Activated CD4-positive, alpha-beta T cell treated with anti-CD3 and anti-CD28 coated beads for 36 hours (primary cell): ENCODE data around the gene SLF1. TPM values are rescaled to one million over a fixed set of nuclear protein-coding genes. Genes with fewer than 3 reads are reported as not detected.

Source experiments
- ATAC-seq: fragments of 200-7000 bp; cut with Tn5 transposase; one replicate; pipeline ENCODE4 v1.10.0; 2021; ENCODE audit warnings: mild to moderate bottlenecking, moderate library complexity
- CTCF ChIA-PET: fragments of 350-600 bp; sonication (Branson Sonifier 250); formaldehyde crosslinking; loops from one replicate; lab custom pipeline; 2021; ENCODE audit warnings: antibody characterized with exemption; lab: Charles Lee
- POLR2A ChIA-PET: fragments of 350-600 bp; sonication (Branson Sonifier 250); formaldehyde crosslinking; loops from one replicate; lab custom pipeline; 2021; ENCODE audit warnings: antibody characterized with exemption, inconsistent platforms; lab: Charles Lee
- DNase-seq: peaks from one replicate; pipeline ENCODE4 v3.0.0-alpha.2; 2020
- H3K27ac Mint-ChIP-seq: one replicate; pipeline ENCODE4 v1.8.0; 2021; ENCODE audit warnings: mixed read lengths
- H3K27me3 Mint-ChIP-seq: one replicate; pipeline ENCODE4 v1.8.0; 2021; ENCODE audit warnings: mixed read lengths
- H3K36me3 Mint-ChIP-seq: one replicate; pipeline ENCODE4 v1.8.0; 2021; ENCODE audit warnings: low read depth, mixed read lengths
- H3K4me1 Mint-ChIP-seq: one replicate; pipeline ENCODE4 v1.8.0; 2021; ENCODE audit warnings: mixed read lengths
- H3K4me3 Mint-ChIP-seq: one replicate; pipeline ENCODE4 v1.8.0; 2021; ENCODE audit warnings: mild to moderate bottlenecking, moderate library complexity, mixed read lengths
- H3K9me3 Mint-ChIP-seq: one replicate; pipeline ENCODE4 v1.8.0; 2021; ENCODE audit warnings: low read depth, mixed read lengths
- intact Hi-C, 2 experiments: fragments of 100-400 bp; cut with DNase I in 1 of 2; cut with micrococcal nuclease in 1 of 2; formaldehyde crosslinking; loops; one replicate each; pipeline versions ENCODE4 v1.14.2 to v1.15.1; 2022 to 2024; cut with DNase I, micrococcal nuclease
- total RNA-seq, 2 experiments: library from RNA; stranded (reverse); gene quantifications; one replicate each; pipeline ENCODE4 v1.2.3, GENCODE V29; 2021

SLF1 gene
- total RNA-seq, 2 experiments from 2014 or later = 13.3 to 13.6 TPM

- peaks cover 36% of the 10 kb centered on the region for H3K4me1 Mint-ChIP-seq
- ChIA-PET CTCF (no interaction called here), POLR2A (no interaction called here)
- no peaks in the 10 kb centered on the region for H3K9me3 Mint-ChIP-seq
- H3K27ac Mint-ChIP-seq = no peak overlapping the region
- H3K27me3 Mint-ChIP-seq = no peaks in the 10 kb centered on the region
- no peak for ATAC-seq
- peak overlapping the region; percentile 84 for H3K4me3 Mint-ChIP-seq
- H3K36me3 Mint-ChIP-seq = peaks cover 1% of the 10 kb centered on the region
- intact Hi-C loops = no loop called here
- DNase-seq = no peak
Observed at GRCh38 chr5:94620256-94620655, 1.8 kb downstream of the SLF1 start.

GRCh38 chr5:94621763-94622162 lies 3.3 kb downstream of the SLF1 start:
- Mint-ChIP-seq H3K9me3 (no peaks in the 10 kb centered on the region), H3K36me3 (peaks cover 1% of the 10 kb centered on the region), H3K27ac (no peak overlapping the region), H3K27me3 (no peaks in the 10 kb centered on the region), H3K4me1 (peaks cover 36% of the 10 kb centered on the region), H3K4me3 (no peak overlapping the region)
- ChIA-PET POLR2A (no interaction called here), CTCF (no interaction called here)
- DNase-seq (no peak), ATAC-seq (no peak)
- intact Hi-C loops = no loop called here

GRCh38 chr5:94623011-94623410 lies 4.5 kb downstream of the SLF1 start:
- Mint-ChIP-seq H3K4me3 (no peak overlapping the region), H3K27me3 (no peaks in the 10 kb centered on the region), H3K9me3 (no peaks in the 10 kb centered on the region), H3K4me1 (peaks cover 28% of the 10 kb centered on the region), H3K36me3 (peaks cover 1% of the 10 kb centered on the region), H3K27ac (no peak overlapping the region)
- DNase-seq = no peak
- no peak for ATAC-seq
- intact Hi-C loops = no loop called here
- ChIA-PET POLR2A (no interaction called here), CTCF (interaction anchor here (0.9 kb wide), 1 partner anchor 114 kb away, joined by 3 read pairs; no protein-coding TSS in a partner anchor)

GRCh38 chr5:94623877-94624276 lies 5.4 kb downstream of the SLF1 start:
- H3K4me3 Mint-ChIP-seq = no peak overlapping the region
- no peaks in the 10 kb centered on the region for H3K9me3 Mint-ChIP-seq
- DNase-seq (no peak), ATAC-seq (no peak)
- H3K27me3 Mint-ChIP-seq = no peaks in the 10 kb centered on the region
- ChIA-PET POLR2A (no interaction called here), CTCF (no interaction called here)
- intact Hi-C loops = no loop called here
- H3K4me1 Mint-ChIP-seq = peaks cover 28% of the 10 kb centered on the region
- no peak overlapping the region for H3K27ac Mint-ChIP-seq
- peaks cover 3% of the 10 kb centered on the region for H3K36me3 Mint-ChIP-seq

GRCh38 chr5:94627191-94627590 lies 8.7 kb downstream of the SLF1 start:
- POLR2A ChIA-PET = no interaction called here
- Mint-ChIP-seq H3K4me1 (peaks cover 6% of the 10 kb centered on the region), H3K9me3 (no peaks in the 10 kb centered on the region), H3K27ac (no peak overlapping the region), H3K36me3 (peaks cover 27% of the 10 kb centered on the region), H3K4me3 (no peak overlapping the region), H3K27me3 (no peaks in the 10 kb centered on the region)
- CTCF ChIA-PET = interaction anchor here (1.6 kb wide), 1 partner anchor 14 kb away, joined by 4 read pairs; no protein-coding TSS in a partner anchor
- ATAC-seq (no peak), DNase-seq (no peak)
- intact Hi-C loops = no loop called here

- intact Hi-C loops = no loop called here
- POLR2A ChIA-PET = no interaction called here
- peaks cover 64% of the 10 kb centered on the region for H3K36me3 Mint-ChIP-seq
- H3K4me1 Mint-ChIP-seq = peaks cover 4% of the 10 kb centered on the region
- H3K9me3 Mint-ChIP-seq = peaks cover 14% of the 10 kb centered on the region
- no peak for ATAC-seq
- no peak overlapping the region for H3K4me3 Mint-ChIP-seq
- CTCF ChIA-PET = interaction anchor here (1.0 kb wide), 1 partner anchor 109 kb away, joined by 3 read pairs; no protein-coding TSS in a partner anchor
- H3K27me3 Mint-ChIP-seq = no peaks in the 10 kb centered on the region
- H3K27ac Mint-ChIP-seq = no peak overlapping the region
- no peak for DNase-seq
Observed at GRCh38 chr5:94632024-94632423, 13.6 kb downstream of the SLF1 start.

GRCh38 chr5:94640176-94640575 lies 21.7 kb downstream of the SLF1 start:
- intact Hi-C loops = no loop called here
- Mint-ChIP-seq H3K4me3 (no peak overlapping the region), H3K4me1 (peaks cover 14% of the 10 kb centered on the region), H3K36me3 (peaks cover 61% of the 10 kb centered on the region), H3K9me3 (peaks cover 20% of the 10 kb centered on the region), H3K27ac (no peak overlapping the region), H3K27me3 (no peaks in the 10 kb centered on the region)
- POLR2A ChIA-PET = no interaction called here
- DNase-seq = no peak
- ATAC-seq = no peak
- CTCF ChIA-PET = interaction anchor here (0.8 to 1.1 kb wide), 3 partner anchors 12 to 741 kb away, joined by 3 to 4 read pairs (median 4); no protein-coding TSS in a partner anchor

- DNase-seq (no peak), ATAC-seq (no peak)
- Mint-ChIP-seq H3K9me3 (peaks cover 5% of the 10 kb centered on the region), H3K4me1 (peaks cover 11% of the 10 kb centered on the region), H3K27me3 (no peaks in the 10 kb centered on the region), H3K36me3 (peaks cover 21% of the 10 kb centered on the region), H3K4me3 (no peak overlapping the region), H3K27ac (no peak overlapping the region)
- POLR2A ChIA-PET = no interaction called here
- intact Hi-C loops = no loop called here
- CTCF ChIA-PET = no interaction called here
Observed at GRCh38 chr5:94645053-94645452, 26.6 kb downstream of the SLF1 start.

GRCh38 chr5:94646758-94647157 lies 28.3 kb downstream of the SLF1 start:
- CTCF ChIA-PET = no interaction called here
- POLR2A ChIA-PET = no interaction called here
- DNase-seq (no peak), ATAC-seq (no peak)
- Mint-ChIP-seq H3K27ac (no peak overlapping the region), H3K9me3 (no peaks in the 10 kb centered on the region), H3K27me3 (no peaks in the 10 kb centered on the region), H3K4me3 (no peak overlapping the region), H3K4me1 (peaks cover 5% of the 10 kb centered on the region), H3K36me3 (peaks cover 11% of the 10 kb centered on the region)
- intact Hi-C loops = no loop called here

GRCh38 chr5:94649874-94650273 lies 31.4 kb downstream of the SLF1 start:
- Mint-ChIP-seq H3K9me3 (peaks cover 5% of the 10 kb centered on the region), H3K27ac (no peak overlapping the region), H3K36me3 (peaks cover 30% of the 10 kb centered on the region), H3K27me3 (no peaks in the 10 kb centered on the region), H3K4me1 (no peaks in the 10 kb centered on the region), H3K4me3 (no peak overlapping the region)
- no peak for ATAC-seq
- ChIA-PET CTCF (no interaction called here), POLR2A (no interaction called here)
- intact Hi-C loops = no loop called here
- no peak for DNase-seq

- DNase-seq = no peak
- Mint-ChIP-seq H3K4me1 (no peaks in the 10 kb centered on the region), H3K27me3 (no peaks in the 10 kb centered on the region), H3K4me3 (no peak overlapping the region), H3K36me3 (peaks cover 64% of the 10 kb centered on the region), H3K9me3 (peaks cover 30% of the 10 kb centered on the region), H3K27ac (no peak overlapping the region)
- ATAC-seq = no peak
- CTCF ChIA-PET = no interaction called here
- POLR2A ChIA-PET = no interaction called here
- intact Hi-C loops = no loop called here
Observed at GRCh38 chr5:94658272-94658671, 39.8 kb downstream of the SLF1 start.

- DNase-seq (no peak), ATAC-seq (no peak)
- H3K36me3 Mint-ChIP-seq = peaks cover 50% of the 10 kb centered on the region
- POLR2A ChIA-PET = no interaction called here
- intact Hi-C loops = no loop called here
- no peak overlapping the region for H3K27ac Mint-ChIP-seq
- no peaks in the 10 kb centered on the region for H3K4me1 Mint-ChIP-seq
- no peak overlapping the region for H3K4me3 Mint-ChIP-seq
- CTCF ChIA-PET = interaction anchor here (1.1 kb wide), 1 partner anchor 15 kb away, joined by 3 read pairs; no protein-coding TSS in a partner anchor
- peaks cover 22% of the 10 kb centered on the region for H3K9me3 Mint-ChIP-seq
- no peaks in the 10 kb centered on the region for H3K27me3 Mint-ChIP-seq
Observed at GRCh38 chr5:94660506-94660905, 42.0 kb downstream of the SLF1 start.
